Measurements from ENCODE around the gene CD248.
"Not testable (repeated sequence)": the region's sequence is repeated elsewhere in the genome, so short reads cannot be mapped to it uniquely, and the experiment has no call there.

The CD248 gene, protein sequence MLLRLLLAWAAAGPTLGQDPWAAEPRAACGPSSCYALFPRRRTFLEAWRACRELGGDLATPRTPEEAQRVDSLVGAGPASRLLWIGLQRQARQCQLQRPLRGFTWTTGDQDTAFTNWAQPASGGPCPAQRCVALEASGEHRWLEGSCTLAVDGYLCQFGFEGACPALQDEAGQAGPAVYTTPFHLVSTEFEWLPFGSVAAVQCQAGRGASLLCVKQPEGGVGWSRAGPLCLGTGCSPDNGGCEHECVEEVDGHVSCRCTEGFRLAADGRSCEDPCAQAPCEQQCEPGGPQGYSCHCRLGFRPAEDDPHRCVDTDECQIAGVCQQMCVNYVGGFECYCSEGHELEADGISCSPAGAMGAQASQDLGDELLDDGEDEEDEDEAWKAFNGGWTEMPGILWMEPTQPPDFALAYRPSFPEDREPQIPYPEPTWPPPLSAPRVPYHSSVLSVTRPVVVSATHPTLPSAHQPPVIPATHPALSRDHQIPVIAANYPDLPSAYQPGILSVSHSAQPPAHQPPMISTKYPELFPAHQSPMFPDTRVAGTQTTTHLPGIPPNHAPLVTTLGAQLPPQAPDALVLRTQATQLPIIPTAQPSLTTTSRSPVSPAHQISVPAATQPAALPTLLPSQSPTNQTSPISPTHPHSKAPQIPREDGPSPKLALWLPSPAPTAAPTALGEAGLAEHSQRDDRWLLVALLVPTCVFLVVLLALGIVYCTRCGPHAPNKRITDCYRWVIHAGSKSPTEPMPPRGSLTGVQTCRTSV

DNA sequence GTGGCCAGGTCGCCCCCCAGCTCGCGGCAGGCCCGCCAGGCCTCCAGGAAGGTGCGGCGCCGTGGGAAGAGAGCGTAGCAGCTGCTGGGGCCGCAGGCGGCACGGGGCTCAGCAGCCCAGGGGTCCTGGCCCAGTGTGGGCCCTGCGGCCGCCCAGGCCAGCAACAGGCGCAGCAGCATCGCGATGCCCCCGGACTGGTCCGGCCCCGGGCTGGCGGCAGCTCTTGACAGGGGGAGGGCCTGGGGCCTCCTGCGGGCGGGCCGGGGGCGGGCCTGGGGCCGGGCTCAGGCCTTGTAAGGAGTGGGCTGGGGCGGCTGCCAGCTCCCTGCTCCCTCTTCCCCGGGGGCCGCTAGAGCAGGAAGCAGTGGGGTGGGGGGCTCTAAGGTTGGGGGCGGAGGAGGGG is at the start of gene CD248:
CD248 (minus strand) TSS at position 196 of the 403 bp plus-strand sequence; CDS start at position 179, 17 bp downstream.
- no peak for DNase-seq
- in situ Hi-C loops (cut with HindIII; ENCODE audit: low pct_ligation_motif_present, low pct_unique_long_range_greater_than_20kb, low sequenced_read_pairs) = no loop called here

DNA sequence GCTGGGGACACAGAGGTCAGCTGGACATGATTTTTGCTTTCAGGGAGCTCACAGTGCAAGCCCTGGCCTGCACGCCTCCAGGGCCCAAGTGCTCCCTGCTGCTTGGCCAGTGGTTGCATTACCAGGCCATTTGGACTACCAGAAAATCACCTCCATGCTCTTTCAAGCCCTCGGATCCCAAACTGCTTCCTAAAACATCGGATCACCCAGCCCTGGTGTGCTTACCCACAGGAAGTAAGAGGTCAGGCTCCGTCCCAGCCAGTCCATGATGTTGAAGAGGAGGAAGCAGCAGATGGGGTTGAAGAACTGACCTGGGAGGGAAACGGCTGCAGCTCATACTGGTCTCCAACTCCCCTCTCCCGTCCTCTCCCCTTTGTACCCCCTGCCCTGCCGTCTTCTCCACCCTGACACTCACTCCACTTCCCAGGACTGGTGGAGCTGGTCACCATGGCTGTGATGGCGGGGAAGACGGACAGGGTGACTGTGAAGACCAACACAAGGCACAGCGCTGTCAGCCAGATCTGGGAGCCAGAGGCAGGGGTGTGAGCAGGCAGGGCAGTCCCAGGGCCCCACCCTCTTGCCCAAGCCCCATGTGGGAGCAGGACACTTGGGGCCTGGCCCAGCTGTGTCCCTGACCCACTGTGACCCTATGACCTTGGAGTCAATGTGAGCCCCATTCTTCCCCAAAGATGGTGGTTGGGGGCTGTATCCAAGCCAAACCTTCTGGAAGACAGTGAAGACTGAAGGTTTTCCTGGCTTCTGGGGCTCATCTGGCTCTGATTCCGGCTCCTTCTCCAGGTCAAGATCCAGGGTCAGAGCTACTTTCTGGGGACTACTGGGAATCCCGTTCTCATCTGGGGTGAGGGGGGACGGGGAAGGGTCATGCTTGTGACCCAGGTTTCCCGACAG is 49.1 kb upstream of the CD248 start:
- in situ Hi-C loops (cut with HindIII; ENCODE audit: low pct_ligation_motif_present, low pct_unique_long_range_greater_than_20kb, low sequenced_read_pairs) = no loop called here
- DNase-seq = no peak

DNA sequence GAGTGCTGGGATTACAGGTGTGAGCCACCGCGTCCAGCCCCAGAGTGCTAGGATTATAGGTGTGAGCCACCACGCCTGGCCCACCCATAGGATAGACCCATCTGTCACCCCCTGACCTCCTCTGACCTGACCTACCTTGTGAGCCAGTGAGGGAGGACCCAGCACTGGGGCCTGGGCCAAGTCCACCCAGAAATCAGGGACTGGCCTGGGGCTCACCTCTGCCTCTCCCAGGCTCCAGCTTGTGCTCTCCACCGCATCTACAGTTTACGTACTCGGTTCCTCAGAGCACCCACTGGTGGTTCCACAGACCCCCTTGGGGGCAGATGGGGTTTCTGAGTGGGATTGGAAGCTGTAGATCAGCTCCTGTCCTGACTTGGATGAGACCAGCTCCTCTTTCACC is 48.3 kb upstream of the CD248 start:
- in situ Hi-C loops (cut with HindIII; ENCODE audit: low pct_ligation_motif_present, low pct_unique_long_range_greater_than_20kb, low sequenced_read_pairs) = no loop called here
- DNase-seq = no peak

DNA sequence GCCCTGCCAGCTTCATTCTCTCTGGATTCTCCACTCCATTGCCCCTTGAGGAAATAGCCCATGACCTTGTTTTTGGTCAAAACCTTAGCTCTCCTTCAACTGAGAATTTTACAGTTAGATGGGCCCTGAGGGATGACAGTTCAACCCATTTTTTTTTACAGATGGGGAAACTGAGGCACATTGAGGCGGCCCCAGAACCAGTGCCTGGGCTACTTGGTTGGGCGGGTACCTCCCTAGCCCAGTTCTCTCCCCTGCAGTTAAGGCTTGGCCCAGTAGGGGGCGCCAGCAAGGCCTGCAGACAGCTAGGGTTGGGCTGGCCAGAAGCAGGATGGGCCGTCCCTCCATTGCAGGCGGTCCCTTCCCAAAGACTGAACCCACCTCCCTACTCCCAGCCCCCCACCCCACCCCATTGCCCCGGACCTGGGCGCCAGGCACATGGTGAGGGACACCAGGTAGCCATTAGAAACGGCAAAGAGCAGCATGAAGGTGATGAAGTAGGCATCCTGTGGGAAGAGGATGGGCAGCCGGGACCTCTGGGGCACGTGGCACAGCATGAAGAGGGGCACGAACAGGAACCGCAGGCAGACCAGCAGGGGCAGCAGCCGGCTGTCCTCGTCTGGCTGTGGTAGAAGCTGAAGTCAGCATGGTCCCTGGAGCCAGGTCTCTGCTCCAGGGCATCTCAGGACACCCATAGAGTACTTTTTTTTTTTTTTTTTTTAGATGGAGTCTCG is 47.1 kb upstream of the CD248 start:
- peak; percentile 45 for DNase-seq
- in situ Hi-C loops (cut with HindIII; ENCODE audit: low pct_ligation_motif_present, low pct_unique_long_range_greater_than_20kb, low sequenced_read_pairs) = no loop called here

DNA sequence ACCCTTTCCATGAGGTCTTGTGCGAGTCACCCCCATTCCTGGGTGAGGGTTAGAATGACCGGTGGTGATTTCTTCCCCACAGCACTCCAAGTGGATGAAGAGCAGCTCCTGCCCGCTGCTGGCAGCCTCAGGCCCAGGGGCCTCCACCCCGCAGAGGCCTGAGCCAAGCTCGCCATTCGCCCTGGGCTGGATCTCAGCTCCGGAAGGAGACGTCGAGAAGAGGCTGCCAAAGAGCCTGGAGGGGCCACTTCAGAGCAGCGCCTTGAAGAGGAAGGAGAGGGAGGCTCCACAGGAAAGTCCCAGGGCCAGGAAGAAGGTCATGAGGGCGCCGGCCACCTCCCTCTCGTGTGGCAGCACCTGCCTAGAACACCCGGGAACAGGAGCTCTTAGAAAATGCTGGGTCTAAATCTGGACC is 46.4 kb upstream of the CD248 start:
- no peak for DNase-seq
- in situ Hi-C loops (cut with HindIII; ENCODE audit: low pct_ligation_motif_present, low pct_unique_long_range_greater_than_20kb, low sequenced_read_pairs) = no loop called here

DNA sequence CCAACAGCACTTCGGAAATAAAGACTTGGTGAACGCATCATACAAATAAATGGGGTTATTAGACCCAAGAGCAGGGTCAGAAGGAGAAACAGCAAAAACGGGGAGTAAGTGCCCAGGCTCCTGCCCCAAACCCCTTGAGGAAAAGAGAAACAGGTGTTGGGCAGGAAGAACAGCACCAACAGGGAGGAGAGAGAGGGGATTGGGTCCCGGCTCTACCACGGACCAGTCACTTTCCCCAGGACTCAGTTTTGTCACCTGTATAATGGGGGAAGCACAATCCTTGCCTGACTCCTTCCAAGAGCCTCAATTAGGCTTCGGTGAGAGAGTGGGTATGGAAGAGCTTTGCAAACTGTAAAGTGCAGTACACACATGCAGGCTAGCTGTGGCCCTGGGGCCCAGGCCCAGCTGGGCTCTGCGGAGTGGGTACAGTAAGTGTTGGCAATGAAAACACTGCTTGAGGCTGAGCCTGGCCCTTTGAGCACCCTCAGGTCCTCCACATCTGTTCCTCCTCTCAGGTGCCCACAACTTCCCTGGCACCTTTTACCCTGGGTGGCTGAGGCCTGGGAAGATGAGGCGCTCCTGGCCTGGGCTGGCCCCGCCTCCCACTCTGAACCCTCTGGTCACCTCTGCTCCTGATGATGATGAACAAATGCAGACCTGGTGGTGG is 45.8 kb upstream of the CD248 start:
- in situ Hi-C loops (cut with HindIII; ENCODE audit: low pct_ligation_motif_present, low pct_unique_long_range_greater_than_20kb, low sequenced_read_pairs) = no loop called here
- no peak for DNase-seq

DNA sequence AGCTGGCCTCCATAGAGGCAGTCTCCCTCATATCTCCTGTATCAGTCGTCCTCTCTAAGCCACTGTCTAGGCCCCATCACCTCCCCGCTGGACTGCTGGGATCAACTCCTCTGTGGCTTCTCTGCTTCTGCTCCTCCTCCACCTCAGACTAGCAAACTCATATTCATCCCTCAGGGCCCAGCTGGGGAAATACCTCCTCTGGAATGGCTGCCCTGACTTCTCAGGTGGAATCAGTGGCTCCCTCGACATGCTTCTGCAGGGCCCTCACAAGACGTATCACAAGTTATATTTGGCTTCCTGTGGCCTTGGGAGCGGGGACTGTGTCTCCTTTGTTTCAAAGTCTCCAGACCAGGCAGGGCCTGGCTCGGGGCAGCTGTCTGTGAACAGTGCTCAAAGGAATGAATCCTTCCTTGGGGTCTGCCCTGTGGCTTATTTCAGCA is 44.7 kb upstream of the CD248 start:
- in situ Hi-C loops (cut with HindIII; ENCODE audit: low pct_ligation_motif_present, low pct_unique_long_range_greater_than_20kb, low sequenced_read_pairs) = no loop called here
- DNase-seq = no peak

DNA sequence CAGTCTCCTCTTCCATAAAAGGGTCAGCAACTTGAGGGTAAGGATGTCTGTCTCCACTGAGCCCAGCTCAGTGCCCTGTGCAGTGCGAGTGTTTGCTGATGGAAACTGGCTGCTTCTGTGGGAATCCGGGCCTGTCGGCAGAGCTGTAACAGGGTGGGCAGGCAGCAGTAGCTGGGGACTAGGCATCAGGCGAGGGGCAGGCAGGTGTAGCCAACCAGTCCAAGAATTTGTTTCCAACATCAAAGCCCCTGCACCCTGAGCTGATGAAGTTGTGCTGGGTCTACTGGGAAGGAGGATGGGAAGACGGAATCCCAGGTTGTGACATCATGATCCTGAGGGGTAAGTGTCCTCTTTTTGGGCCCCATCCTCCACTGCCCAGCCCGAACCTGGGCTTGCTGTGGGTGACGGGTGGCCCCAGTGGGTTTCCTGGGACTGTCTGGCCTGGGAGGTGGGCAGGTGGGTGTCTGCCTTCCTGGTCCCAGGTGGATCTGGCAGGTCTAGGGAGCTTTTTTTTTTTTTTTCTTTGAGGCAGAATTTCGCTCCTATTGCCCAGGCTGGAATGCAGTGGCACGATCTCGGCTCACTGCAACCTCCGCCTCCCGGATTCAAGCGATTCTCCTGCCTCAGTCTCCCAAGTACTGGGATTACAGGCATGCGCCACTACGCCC is 43.7 kb upstream of the CD248 start:
- no peak for DNase-seq
- in situ Hi-C loops (cut with HindIII; ENCODE audit: low pct_ligation_motif_present, low pct_unique_long_range_greater_than_20kb, low sequenced_read_pairs) = no loop called here

DNA sequence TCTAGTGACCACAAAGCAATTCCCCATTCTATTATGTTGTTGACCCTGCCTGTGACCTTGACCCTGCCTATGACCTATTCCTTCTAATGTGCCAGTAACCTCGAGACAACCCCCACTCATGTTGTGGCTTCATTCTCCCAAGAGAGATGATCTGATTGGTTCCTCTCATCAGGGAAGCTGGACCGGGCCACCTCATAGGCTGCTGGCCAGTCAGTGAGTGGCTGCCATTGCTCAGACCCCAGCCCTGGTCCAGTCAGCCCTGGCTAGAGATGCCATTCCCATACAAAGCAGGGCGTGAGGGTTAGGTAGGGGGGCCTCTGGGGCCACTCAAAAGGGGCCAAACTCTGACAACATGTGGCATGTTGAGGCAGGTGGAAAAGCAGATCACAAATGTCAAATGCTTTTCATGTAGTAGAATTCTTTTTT is 42.8 kb upstream of the CD248 start:
- DNase-seq = no peak
- in situ Hi-C loops (cut with HindIII; ENCODE audit: low pct_ligation_motif_present, low pct_unique_long_range_greater_than_20kb, low sequenced_read_pairs) = no loop called here

DNA sequence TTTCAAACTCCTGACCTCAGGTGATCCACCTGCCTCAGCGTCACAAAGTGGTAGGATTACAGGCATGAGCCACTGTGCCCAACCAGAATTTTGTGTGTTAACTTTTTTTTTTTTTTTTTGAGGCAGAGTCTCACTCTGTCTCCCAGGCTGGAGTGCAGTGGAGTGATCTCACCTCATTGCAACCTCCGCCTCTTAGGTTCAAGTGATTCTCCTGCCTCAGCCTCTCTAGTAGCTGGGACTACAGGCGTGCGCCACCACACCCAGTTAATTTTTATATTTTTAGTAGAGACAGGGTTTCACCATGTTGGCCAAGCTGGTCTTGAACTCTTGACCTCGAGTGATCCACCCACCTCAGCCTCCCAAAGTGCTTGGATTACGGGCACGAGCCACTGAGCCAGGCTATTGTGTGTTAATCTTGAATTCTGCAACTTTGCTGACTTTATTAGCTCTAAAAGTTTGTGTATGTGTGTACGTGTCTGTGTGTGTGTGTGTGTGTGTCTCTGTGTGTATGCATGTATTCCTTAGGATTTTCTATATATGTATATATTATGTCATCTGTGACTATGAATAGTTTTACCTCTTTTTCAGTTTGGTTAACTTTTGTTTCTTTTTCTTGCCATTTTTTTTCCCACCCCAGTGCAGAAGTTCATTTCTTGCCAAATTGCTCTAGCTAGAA is 33.9 kb upstream of the CD248 start:
- in situ Hi-C loops (cut with HindIII; ENCODE audit: low pct_ligation_motif_present, low pct_unique_long_range_greater_than_20kb, low sequenced_read_pairs); DNase-seq: not testable (repeated sequence)

DNA sequence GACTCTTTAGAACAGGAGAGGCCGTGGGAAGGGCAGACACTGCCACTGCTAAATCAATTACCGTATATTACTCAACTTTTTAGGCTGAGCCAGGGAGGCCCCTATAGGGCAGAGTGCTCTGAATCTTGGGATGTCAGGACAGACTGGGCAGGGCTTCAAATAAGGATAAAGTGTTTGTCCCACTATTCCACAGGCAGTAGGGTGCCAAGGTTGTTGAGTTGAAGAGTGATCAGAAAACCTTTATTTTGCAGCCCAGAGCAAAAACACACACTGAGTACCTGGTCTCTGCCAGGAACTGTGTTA is 32.2 kb upstream of the CD248 start:
- in situ Hi-C loops (cut with HindIII; ENCODE audit: low pct_ligation_motif_present, low pct_unique_long_range_greater_than_20kb, low sequenced_read_pairs) = no loop called here
- no peak for DNase-seq

DNA sequence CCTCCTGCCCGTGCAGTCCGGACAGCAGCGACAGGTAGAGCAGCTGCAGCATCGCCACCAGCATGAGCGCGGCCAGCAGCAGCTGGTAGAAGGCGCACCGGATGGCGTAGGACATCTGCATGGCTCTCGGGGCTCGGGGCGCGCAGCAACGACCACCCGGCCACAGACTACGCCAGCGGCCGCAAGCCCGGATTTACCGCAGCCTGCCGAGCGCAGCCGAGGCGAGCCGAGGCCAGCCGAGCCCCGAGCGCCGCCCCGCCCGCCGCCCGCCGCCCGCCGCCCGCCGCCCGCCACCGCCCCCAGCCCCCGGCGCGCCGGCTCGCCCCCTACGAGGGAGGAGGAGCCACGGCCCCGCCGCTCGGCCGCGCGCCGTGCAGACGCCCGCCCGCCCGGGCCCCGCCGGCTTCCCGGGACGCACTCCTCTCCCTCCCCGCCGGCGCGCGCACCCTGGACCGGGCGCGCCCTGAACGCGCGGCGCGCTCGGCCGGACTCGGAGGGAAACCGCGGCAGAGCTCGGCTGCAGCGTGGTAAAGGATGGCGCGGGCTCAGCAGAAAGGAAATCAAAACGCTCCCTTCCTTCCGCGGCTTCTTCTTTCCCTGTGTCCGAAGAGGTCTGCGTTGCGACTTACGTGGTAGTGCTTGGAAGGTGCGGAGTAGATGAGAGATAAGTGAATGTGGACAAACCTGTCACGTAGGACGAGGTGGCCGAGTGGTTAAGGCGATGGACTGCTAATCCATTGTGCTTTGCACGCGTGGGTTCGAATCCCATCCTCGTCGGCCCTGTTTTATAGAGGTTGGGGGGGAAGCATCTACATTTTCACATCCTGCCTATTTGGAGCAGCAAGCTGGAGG is 30.8 kb upstream of the CD248 start, which contains the start of gene B4GAT1:
B4GAT1 (minus strand) TSS at position 205 of the 852 bp plus-strand sequence; CDS start at position 121, 84 bp downstream.
- peak; percentile 86 for DNase-seq
- in situ Hi-C loops (cut with HindIII; ENCODE audit: low pct_ligation_motif_present, low pct_unique_long_range_greater_than_20kb, low sequenced_read_pairs) = no loop called here

DNA sequence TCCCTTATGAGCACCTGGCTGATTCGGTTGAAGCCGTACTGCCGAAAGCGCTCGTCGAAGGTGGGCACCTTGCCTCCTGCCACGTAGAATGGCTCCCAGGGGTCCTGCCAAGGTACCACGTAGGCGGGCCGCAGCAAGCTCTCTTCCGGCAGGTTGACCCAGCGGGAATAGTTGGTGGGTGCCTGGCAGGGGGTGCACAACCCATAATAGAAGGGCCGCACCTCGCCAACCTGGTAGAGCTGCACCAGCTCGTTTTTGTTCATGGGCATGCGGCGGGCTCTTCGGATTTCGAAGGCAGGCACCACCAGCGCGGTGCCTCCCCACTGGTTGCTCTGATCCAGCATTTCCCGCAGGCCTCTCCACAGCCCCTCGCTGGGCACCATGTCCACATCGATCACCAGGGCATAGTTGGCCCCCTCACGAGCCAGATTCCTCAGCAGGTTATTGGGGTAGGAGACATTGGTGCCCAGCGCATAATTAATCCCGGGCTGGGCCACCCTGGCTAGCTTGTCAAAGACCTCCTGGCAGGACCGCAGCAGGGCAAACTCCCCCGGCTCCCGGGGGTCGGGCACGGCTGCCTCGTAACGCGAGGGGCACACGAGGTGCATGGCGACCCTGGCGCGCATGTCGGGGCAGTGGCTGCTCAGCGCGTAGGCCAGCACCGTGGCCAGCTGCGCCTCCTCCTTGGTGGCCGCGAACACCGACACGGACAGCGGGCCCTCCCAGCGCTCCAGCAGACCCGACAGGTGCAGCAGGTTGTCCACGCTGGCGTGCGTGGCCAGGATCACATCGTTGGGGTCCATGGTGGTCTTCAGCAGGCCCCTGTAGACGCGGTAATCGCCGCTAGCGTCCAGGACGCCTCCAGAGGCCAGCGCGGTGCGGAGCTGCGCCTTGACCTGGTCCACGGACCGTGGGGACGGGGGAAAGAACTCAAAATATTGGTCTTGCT is 29.9 kb upstream of the CD248 start:
- in situ Hi-C loops (cut with HindIII; ENCODE audit: low pct_ligation_motif_present, low pct_unique_long_range_greater_than_20kb, low sequenced_read_pairs) = no loop called here
- DNase-seq = no peak

DNA sequence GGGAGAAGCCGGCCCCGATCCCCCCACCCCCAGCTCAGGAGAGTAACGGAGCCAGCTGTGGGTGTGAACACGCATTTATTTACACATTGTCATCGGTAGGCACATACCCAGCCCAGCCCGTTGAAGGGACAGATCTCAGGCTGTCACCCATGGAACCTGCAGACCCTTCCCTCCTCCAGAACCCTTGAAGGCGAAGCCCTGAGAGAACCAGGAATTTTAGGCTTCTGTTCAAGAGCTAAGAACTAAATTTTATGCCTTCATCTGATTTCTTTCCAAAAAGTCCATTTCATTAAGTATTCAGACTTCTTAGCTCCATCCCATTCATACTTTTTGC is 28.4 kb upstream of the CD248 start:
- in situ Hi-C loops (cut with HindIII; ENCODE audit: low pct_ligation_motif_present, low pct_unique_long_range_greater_than_20kb, low sequenced_read_pairs) = no loop called here
- no peak for DNase-seq
